RWPE2 (cell line): ENCODE results near the gene DSCAM.

ENCODE experiments used
- ATAC-seq: fragments of 200-7000 bp; cut with Tn5 transposase; 3 replicates; pipeline ENCODE4 v1.9.1; 2021; ENCODE audit warnings: low read depth
- DNase-seq: peaks from one replicate; pipeline ENCODE4 v3.0.0-alpha.2; 2020; ENCODE audit warnings: low spot score
- H3K27ac ChIP-seq: fragments of 450-650 bp; 2 replicates; pipeline ENCODE4 v1.5.1; 2017; ENCODE audit warnings: mild to moderate bottlenecking; ENCODE audit not compliant: poor library complexity, severe bottlenecking
- H3K27me3 ChIP-seq: fragments of 250-450 bp; sonication (Bioruptor Pico); 2 replicates; pipeline ENCODE4 v1.5.1; 2021; ENCODE audit warnings: mild to moderate bottlenecking, moderate library complexity; ENCODE audit not compliant: insufficient read depth, poor library complexity, severe bottlenecking
- H3K36me3 ChIP-seq: fragments of 250-450 bp; sonication (Bioruptor Pico); 2 replicates; pipeline ENCODE4 v1.5.1; 2020; ENCODE audit warnings: low read depth, mild to moderate bottlenecking, moderate library complexity
- H3K4me1 ChIP-seq: fragments of 250-450 bp; sonication (Bioruptor Pico); 2 replicates; pipeline ENCODE4 v1.5.1; 2021; ENCODE audit warnings: mild to moderate bottlenecking, moderate library complexity; ENCODE audit not compliant: insufficient read depth, poor library complexity, severe bottlenecking
- H3K4me3 ChIP-seq: fragments of 250-450 bp; sonication (Bioruptor Pico); 2 replicates; pipeline ENCODE4 v1.5.1; 2021; ENCODE audit warnings: mild to moderate bottlenecking, moderate library complexity; ENCODE audit not compliant: severe bottlenecking
- H3K9me3 ChIP-seq: fragments of 250-450 bp; sonication (Bioruptor Pico); 2 replicates; pipeline ENCODE4 v1.5.1; 2021; ENCODE audit warnings: mild to moderate bottlenecking, moderate library complexity; ENCODE audit not compliant: severe bottlenecking
- TF ChIP-seq, protein P1 (sequence below): fragments of 450-650 bp; IDR thresholded peaks from one replicate; pipeline ENCODE4 v1.5.1; 2017; ENCODE audit warnings: mild to moderate bottlenecking, moderate library complexity; ENCODE audit not compliant: poor library complexity, severe bottlenecking

DSCAM gene

GRCh38 chr21:40686526-40686925, 160.4 kb downstream of the DSCAM start:
- Histone ChIP-seq H3K4me1 (no peaks in the 10 kb centered on the region), H3K27me3 (no peaks in the 10 kb centered on the region), H3K27ac (no peak overlapping the region), H3K4me3 (no peak overlapping the region), H3K9me3 (no peaks in the 10 kb centered on the region), H3K36me3 (no peaks in the 10 kb centered on the region)
- TF ChIP-seq, protein P1, sequence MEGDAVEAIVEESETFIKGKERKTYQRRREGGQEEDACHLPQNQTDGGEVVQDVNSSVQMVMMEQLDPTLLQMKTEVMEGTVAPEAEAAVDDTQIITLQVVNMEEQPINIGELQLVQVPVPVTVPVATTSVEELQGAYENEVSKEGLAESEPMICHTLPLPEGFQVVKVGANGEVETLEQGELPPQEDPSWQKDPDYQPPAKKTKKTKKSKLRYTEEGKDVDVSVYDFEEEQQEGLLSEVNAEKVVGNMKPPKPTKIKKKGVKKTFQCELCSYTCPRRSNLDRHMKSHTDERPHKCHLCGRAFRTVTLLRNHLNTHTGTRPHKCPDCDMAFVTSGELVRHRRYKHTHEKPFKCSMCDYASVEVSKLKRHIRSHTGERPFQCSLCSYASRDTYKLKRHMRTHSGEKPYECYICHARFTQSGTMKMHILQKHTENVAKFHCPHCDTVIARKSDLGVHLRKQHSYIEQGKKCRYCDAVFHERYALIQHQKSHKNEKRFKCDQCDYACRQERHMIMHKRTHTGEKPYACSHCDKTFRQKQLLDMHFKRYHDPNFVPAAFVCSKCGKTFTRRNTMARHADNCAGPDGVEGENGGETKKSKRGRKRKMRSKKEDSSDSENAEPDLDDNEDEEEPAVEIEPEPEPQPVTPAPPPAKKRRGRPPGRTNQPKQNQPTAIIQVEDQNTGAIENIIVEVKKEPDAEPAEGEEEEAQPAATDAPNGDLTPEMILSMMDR = no peak
- no peak for DNase-seq
- no peak for ATAC-seq

- Histone ChIP-seq H3K4me3 (no peak overlapping the region), H3K36me3 (no peaks in the 10 kb centered on the region), H3K9me3 (no peaks in the 10 kb centered on the region), H3K4me1 (no peaks in the 10 kb centered on the region), H3K27me3 (no peaks in the 10 kb centered on the region), H3K27ac (no peak overlapping the region)
- TF ChIP-seq, protein P1 = no peak
- ATAC-seq (peak; percentile 25; the same call in 1 of the 3 replicates), DNase-seq (no peak)
Observed at GRCh38 chr21:40685141-40685540, 161.8 kb downstream of the DSCAM start.

DNA sequence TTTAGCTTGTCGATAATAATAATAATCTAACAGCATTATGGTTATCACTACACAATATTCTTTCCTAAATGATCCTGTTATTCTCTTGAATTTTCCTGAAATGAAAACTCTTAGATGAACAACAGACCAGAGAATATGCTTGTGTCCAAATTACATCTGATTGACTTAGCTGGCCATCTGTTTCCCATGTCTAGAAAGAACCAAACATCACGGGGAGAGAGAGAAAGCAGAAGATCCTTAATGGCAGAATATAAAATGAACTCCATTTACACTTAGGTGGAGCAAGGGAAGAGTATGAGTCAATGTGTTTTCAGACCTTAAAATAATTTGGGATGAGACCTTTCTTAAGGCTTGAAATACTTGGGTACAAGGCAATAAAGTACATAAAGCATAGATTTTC, 162.2 kb downstream of the DSCAM start:
- no peaks in the 10 kb centered on the region for H3K9me3 ChIP-seq
- DNase-seq (no peak), ATAC-seq (no peak)
- H3K36me3 ChIP-seq = no peaks in the 10 kb centered on the region
- no peak overlapping the region for H3K27ac ChIP-seq
- TF ChIP-seq, protein P1 = no peak
- no peaks in the 10 kb centered on the region for H3K4me1 ChIP-seq
- no peak overlapping the region for H3K4me3 ChIP-seq
- H3K27me3 ChIP-seq = no peaks in the 10 kb centered on the region

DNA sequence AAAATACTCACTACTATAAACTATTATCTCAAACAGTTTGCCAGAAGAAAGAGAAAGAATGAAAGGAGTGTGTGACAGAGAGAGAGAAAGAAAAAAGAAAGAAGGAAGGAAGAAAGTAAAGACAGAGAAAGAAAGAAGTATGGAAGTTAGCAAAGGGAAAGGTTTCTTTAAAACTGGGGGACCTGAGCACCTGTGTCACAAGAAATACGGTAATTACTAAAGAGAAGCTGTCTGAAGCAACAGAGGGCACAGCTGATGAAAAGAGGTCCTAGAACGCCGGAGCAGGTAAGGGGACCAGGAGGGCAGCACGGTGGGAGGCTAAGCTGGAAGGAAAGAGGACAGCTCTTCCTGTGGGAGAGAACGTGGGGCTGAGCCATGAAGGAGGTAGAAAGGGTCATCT, 163.6 kb downstream of the DSCAM start:
- Histone ChIP-seq H3K4me1 (no peaks in the 10 kb centered on the region), H3K27me3 (peaks cover 4% of the 10 kb centered on the region), H3K9me3 (no peaks in the 10 kb centered on the region), H3K36me3 (no peaks in the 10 kb centered on the region), H3K27ac (no peak overlapping the region), H3K4me3 (no peak overlapping the region)
- DNase-seq = no peak
- TF ChIP-seq, protein P1 = no peak
- no peak for ATAC-seq

DNA sequence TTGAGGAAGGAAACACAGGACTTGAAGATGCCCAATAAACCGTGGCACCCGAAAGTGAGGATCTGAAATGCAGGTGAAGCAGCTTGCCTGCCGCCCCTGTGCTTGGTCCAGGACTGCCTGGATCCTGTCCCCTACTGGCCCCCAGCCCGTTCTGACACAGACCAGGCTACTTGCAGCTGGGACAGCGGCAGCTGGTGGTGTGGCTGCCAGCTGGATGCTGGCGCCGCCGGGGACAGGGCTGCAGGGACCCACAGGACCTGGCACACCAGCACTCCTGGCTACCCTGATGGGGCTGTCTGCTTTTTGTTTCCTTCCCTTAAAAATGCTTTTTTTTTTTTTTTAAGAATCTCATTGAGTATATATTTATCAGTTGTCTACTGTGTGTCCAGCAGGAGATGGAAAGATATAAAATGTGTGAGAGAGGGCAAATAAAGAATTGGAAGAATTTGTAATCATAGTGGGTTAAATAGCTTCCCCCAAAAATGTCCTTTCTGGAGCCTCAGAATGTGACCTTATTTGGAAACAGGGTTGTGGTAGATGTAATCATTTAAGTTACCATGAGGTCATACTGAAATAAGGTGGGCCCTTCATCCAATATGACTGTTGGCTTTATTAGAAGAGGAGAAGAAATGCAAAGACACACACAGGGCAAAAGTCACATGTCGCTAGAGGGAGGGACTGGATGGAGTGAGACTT, 165.6 kb downstream of the DSCAM start:
- TF ChIP-seq, protein P1 = no peak
- ATAC-seq = no peak

More for the DNA sequence above, 165.6 kb downstream of the DSCAM start:
- peaks cover 4% of the 10 kb centered on the region for H3K27me3 ChIP-seq
- no peaks in the 10 kb centered on the region for H3K9me3 ChIP-seq
- H3K36me3 ChIP-seq = no peaks in the 10 kb centered on the region
- H3K27ac ChIP-seq = no peak overlapping the region
- no peak for DNase-seq
- no peak overlapping the region for H3K4me3 ChIP-seq
- no peaks in the 10 kb centered on the region for H3K4me1 ChIP-seq
